HG03066 (cell line): ENCODE measurements around the gene STAB1.

ENCODE experiments used
- ATAC-seq: cut with Tn5 transposase; IDR thresholded peaks from one replicate; pipeline ENCODE4 v1.9.1; 2021; ENCODE audit warnings: low read depth; ENCODE audit not compliant: unreplicated experiment

Gene STAB1

GRCh38 chr3:52558436-52558835 lies 63.3 kb downstream of the STAB1 start:
- ATAC-seq: no peak

GRCh38 chr3:52561028-52561747 lies 66.0 kb downstream of the STAB1 start:
- ATAC-seq: no peak

- ATAC-seq: no peak
Measured at GRCh38 chr3:52563984-52564383, 68.8 kb downstream of the STAB1 start.

- ATAC-seq: no peak
Measured at GRCh38 chr3:52568069-52568468, 72.9 kb downstream of the STAB1 start.

GRCh38 chr3:52570076-52570475 lies 74.9 kb downstream of the STAB1 start:
- no peak for ATAC-seq

- ATAC-seq: no peak
Measured at GRCh38 chr3:52572221-52572620, 77.1 kb downstream of the STAB1 start.
